ENCODE data around the gene ARF3.

- no peak for TF ChIP-seq SP1 (IDR thresholded peaks at IDR 0.05)
- TF ChIP-seq FOXK2 (IDR thresholded peaks at IDR 0.05), result no peak
- no peak for TF ChIP-seq TARDBP (IDR thresholded peaks at IDR 0.05)
- no peak for TF ChIP-seq FOXA1 (IDR thresholded peaks at IDR 0.05)
- no peak for TF ChIP-seq FOXM1 (IDR thresholded peaks at IDR 0.05; ENCODE audit: borderline replicate concordance)
- TF ChIP-seq BHLHE40 (IDR thresholded peaks at IDR 0.05; ENCODE audit: borderline replicate concordance), result no peak
- TF ChIP-seq ELF4 (IDR thresholded peaks at IDR 0.05), result no peak
- TF ChIP-seq SUZ12 (IDR thresholded peaks at IDR 0.05), result no peak
- TF ChIP-seq ZNF384 (IDR thresholded peaks at IDR 0.05), result no peak
- TF ChIP-seq L3MBTL2 (conservative IDR thresholded peaks at IDR 0.05), result no peak
- no peak for TF ChIP-seq ARNT (IDR thresholded peaks at IDR 0.05)
- no peak for TF ChIP-seq NFRKB (IDR thresholded peaks at IDR 0.05)
Observed at GRCh38 chr12:48901278-48901677, 56.0 kb downstream of the ARF3 start.

All from HEK293T (cell line).